DOHH2 (cell line): ENCODE data around the gene ACP6.

Source experiments
- EZH2phosphoT487 ChIP-seq: fragments of 200-600 bp; sonication (generic); IDR thresholded peaks from 2 replicates; pipeline ENCODE4 v1.6.1; 2017; ENCODE audit warnings: borderline replicate concordance, mild to moderate bottlenecking, antibody characterized with exemption, low read length, moderate library complexity, mixed read lengths
- TF ChIP-seq, protein P1 (sequence below): fragments of 200-600 bp; sonication (generic); IDR thresholded peaks from one replicate; pipeline ENCODE4 v1.5.1; 2014; ENCODE audit warnings: antibody characterized with exemption, mild to moderate bottlenecking, low read depth, low read length; ENCODE audit not compliant: poor library complexity, severe bottlenecking

- TF ChIP-seq, protein P1, sequence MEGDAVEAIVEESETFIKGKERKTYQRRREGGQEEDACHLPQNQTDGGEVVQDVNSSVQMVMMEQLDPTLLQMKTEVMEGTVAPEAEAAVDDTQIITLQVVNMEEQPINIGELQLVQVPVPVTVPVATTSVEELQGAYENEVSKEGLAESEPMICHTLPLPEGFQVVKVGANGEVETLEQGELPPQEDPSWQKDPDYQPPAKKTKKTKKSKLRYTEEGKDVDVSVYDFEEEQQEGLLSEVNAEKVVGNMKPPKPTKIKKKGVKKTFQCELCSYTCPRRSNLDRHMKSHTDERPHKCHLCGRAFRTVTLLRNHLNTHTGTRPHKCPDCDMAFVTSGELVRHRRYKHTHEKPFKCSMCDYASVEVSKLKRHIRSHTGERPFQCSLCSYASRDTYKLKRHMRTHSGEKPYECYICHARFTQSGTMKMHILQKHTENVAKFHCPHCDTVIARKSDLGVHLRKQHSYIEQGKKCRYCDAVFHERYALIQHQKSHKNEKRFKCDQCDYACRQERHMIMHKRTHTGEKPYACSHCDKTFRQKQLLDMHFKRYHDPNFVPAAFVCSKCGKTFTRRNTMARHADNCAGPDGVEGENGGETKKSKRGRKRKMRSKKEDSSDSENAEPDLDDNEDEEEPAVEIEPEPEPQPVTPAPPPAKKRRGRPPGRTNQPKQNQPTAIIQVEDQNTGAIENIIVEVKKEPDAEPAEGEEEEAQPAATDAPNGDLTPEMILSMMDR: no peak
- no peak for TF ChIP-seq EZH2phosphoT487
Measured at GRCh38 chr1:147717706-147718097, 47.4 kb upstream of the ACP6 start.
